ENCODE measurements around the gene DLAT.
"Not testable (repeated sequence)": the region's sequence is repeated elsewhere in the genome, so short reads cannot be mapped to it uniquely, and the experiment has no call there.

DLAT gene

DNA sequence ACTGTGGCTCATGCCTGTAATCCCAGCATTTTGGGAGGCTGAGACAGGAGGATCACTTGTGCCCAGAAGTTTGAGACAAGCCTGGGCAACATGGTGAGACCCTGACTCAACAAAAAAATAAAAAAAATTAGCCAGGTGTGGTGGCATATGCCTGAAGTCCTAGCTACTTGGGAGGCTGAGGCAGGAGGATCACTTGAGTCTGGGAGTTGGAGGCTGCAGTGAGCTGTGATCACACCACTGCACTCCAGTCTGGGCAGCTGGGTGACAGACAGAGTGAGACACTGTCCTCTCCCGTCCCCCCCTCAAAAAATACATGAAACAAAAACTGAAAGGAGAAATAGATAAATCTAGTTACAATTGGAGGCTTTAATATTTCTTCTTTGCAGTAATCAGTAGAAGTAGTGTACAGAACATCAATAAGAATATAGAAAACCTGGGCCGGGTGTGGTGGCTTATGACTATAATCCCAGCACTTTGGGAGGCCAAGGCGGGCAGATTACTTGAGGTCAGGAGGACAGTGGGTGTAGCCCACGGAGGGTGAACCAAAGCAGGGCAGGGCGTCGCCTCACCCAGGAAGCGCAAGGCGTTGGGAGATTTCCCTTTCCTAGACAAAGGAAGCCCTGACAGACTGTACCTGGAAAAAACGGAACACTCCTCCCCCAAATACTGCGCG lies 19.6 kb upstream of the DLAT start:
- no peak for DNase-seq

DNA sequence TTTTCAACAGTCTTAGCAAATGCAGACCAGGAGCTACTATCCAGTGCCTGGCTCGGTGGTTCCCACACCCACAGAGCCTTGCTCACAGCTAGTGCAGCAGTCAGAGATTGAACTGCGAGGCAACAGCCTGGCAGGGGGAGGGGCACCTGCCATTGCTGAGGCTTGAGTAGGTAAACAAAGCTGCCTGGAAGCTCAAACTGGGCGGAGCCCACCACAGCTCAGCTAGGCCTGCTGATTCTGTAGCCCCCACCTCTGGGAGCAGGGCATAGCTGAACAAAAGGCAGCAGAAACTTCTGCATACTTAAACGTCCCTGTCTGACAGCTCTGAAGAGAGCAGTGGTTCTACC lies 19.1 kb upstream of the DLAT start:
- peak; percentile 26 for DNase-seq

DNA sequence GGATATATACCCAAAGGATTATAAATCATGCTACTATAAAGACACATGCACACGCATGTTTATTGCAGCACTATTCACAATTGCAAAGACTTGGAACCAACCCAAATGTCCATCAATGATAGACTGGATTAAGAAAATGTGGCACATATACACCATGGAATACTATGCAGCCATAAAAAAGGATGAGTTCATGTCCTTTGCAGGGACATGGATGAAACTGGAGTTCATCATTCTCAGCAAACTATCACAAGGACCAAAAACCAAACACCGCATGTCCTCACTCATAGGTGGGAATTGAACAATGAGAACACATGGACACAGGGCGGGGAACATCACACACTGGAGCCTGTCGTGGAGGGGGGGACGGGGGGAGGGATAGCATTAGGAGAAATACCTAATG lies 13.8 kb upstream of the DLAT start:
- DNase-seq = not testable (repeated sequence)

DNA sequence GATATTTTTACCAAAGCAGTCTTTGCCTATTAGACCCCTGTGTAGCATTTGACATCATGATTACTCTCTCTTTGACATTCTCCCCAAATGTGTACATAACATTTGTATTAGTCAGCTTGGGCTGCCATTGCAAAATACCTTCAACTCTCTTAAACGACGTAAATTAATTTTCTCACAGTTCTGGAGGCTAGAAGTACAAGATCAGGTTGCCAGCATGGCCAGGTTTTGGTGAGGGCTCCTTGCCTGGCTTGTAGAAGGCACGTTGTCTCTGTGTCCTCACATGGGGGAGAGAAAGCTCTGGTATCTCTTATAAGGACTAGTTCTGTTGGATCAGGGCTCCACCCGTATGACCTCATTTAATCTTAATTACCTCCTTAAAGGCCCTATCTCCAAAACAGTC lies 12.3 kb upstream of the DLAT start:
- DNase-seq = no peak

DNA sequence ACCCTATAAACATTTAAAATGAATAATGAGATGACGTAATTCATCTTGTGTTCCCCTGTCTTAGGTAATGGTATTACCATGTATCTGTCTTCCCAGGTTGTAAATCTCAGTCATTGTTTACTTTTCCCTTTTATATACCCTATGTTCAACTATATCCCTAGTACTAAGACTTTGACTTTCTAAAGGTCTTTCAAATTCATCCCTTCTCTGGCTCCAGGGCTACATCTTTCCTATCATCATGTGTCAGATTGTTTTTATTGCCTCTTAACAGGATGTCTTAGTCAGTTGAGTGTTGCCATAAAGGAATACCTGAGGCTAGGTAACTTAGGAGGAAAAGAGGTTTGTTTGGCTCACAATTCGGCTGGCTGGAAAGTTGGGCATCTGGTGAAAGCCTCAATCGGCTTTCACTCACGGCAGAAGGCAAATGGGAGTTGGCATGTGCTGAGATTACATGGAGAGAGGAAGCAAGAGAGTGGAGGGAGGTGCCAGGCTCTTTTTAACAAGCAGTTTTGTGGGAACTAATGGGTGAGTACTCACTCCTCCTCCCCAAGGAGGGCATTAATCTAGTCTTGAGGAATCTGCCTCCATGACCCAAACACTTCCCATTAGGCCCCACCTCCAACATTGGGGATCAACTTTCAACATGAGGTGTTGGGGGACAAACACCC lies 11.6 kb upstream of the DLAT start:
- no peak for DNase-seq

DNA sequence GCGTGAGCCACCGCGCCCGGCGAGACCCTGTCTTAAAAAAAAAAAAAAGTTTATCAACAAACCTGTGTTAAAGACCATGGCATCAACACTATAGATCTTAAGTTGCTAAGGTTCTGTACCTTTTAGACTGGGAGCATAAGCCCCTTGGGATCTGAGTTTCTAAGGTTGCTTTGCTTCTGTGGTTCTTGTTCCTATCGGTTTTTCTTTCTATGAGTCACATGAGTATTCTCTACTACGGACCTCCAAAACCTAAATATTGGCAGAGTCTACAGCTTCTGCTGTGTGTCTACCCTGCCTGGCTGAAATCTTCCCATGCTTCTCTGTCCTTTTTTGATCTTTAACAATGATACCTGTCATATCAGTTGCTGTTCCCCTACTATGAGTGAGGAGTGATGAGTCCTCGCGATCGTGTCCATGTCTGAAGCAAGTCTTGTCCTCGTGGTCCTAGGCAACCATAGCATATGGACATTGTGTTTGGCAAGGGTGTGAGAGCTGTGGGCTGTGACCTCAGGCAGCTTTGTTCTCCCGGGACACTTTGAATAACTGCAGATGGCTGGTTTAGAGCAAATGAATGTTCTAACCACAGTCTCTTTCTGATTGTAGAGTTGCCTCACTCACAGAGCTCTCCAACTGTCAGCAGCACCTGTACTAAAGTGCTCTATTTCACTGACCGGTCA lies 9.0 kb upstream of the DLAT start:
- DNase-seq = no peak

DNA sequence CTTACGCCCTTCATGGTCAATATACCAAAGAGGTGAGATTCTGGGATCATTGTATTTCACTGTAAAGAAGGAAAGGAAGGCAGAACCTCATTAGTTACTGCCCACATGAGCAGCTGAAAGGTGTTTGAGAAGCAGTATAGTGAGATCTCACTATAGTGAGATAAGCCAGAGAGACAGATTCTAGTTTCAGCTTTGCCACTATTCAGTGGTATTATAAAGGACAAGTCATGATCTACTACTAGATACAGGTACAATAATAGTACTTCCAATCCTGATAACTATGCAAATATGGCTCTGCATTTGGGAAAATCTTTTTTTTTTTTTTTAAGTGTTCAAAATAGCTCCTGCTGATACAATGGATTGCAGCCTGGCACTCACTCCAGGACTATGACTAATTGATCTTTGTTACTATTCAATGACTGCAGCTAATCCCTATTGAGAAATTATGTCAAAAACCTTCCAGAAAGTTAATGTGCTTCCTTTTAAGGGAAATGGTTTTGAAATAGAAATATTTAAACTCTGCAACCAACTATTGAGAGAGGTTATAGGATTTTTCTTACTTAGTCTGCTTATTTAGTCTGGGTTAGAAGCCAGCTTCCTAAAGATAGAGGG lies 8.3 kb upstream of the DLAT start:
- DNase-seq = no peak

DNA sequence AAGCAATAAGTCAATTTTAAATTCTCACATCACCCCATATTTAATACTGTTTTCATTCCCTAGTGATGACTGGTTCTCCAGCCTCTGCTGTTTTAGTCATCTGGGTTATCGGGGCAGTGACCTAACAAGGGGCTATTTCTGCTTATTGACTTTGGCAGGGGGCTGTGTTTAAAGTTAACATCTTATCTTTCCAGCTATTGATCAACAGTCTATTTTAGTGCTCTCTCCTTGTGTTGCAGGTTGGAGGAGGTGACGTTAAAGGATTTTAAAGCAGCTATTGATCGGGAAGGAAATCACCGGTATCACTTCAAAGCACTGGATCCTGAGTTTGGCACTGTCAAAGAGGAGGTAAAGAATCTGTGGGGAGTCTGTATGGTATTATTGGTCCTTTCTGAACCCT lies 7.7 kb upstream of the DLAT start:
- DNase-seq = no peak

DNA sequence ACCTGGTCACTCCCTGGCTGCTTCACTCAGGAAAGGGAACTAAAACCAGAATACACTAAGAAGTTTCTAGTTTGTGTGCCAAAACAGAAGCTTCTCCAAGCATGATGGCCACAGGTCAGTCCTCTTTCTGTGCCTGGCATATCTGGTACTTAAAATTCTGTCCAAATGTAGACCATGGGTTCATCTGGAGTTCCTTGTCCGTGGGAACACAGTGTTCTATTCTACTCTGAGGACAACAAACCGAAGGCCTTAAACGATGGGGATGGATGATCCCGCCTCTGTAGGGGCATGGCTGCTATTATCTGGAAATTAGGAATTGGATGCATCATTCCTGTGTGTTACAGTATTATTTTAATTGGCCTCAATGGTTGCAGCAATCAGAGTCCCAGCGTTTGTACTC lies 6.1 kb upstream of the DLAT start:
- DNase-seq = no peak

DNA sequence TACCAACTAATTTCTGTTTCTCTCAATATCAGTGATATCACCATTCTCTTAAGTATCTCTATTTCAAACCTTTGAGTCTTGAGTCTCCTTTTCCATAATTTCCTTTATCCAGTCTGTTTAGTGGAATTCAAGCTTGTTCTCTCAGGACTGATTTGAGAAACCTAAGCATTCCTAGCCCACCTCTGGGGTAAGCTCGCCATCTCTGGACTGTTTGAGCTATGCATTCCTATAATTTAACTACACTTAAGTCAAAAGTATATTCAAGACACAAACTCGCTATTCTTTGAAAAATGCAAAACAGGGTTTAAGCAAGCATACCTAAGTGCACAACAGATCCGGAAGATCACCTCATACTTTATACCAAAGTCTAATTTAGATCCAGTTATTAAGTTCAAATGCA lies 2.1 kb upstream of the DLAT start:
- peak; percentile 63 for DNase-seq

DNA sequence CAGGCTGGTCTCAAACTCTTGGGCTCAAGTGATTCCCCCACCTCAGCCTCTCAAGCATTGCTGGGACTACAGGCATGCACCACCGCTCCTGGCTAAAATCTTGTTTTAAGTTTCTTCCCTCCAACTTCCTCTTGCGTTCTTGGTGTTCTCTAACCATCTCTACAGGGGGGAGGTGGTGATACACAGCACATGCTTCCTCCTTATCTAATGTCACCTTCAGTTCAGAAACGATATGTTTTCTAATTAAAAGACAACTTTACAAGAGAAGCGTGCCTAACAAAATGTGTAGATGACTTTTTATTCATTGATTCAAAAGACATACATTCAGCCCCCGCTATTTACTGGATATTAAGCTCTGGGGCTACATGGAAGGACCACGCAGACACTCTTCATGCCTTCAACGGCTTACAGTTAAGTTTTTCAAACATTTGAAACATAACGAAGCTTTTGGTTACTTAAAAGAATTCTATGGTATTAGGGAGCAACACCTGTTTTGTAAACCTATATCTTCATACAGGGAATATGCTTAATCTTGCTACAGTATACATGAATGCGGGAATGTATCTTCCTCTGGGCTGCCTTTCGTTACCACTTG lies 933 bp upstream of the DLAT start:
- peak; percentile 92 for DNase-seq

DNA sequence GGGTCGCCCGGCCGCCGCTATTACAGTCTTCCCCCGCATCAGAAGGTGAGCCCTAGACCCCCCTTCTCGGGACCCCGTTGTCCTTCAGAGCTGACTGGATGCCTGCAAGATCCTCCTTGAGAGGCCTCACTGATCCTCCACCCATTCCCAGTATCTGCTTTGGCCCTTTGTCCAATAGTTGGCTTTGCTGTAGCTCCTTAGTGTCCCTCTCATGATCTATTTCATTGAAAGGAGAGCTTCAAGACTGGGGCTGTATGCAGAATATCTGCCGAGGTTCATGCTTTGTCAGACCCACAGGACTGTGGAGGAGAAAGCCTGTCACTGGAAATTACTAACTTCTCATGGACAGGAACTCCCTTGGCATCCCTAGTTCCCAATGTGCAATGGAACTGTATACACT lies 499 bp downstream of the DLAT start:
- DNase-seq = peak; percentile 68

DNA sequence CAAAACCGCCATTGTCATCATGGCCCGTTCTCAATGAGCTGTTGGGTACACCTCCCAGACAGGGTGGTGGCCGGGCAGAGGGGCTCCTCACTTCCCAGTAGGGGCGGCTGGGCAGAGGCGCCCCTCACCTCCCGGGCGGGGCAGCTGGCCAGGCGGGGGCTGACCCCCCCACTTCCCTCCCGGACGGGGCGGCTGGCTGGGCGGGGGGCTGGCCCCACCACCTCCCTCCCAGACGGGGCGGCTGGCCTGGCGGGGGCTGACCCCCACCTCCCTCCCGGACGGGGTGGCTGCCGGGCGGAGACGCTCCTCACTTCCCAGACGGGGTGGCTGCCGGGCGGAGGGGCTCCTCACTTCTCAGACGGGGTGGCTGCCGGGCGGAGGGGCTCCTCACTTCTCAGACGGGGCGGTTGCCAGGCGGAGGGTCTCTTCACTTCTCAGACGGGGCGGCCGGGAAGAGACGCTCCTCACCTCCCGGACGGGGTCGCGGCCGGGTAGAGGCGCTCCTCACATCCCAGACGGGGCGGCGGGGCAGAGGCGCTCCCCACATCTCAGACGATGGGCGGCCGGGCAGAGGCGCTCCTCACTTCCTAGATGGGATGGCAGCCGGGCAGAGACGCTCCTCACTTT lies 1.7 kb downstream of the DLAT start:
- not testable (repeated sequence) for DNase-seq

DNA sequence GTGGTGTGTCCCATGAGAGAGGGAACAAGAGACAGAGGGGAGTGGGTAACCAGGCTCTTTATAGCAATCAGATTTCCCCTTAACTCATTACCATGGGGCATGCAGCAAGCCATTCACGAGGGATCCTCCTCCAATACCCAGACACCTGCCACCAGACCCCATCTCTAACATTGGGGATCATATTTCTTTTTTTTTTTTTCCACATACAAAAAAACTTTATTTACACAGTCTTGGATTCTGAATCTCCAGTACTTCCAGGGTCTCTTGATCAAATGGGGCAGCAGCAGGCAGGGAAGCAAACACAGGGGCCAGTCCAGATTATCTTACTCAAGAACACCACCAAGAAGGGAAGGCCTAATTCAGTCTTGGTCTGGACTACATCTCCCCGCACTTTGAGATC lies 4.3 kb downstream of the DLAT start:
- no peak for DNase-seq

DNA sequence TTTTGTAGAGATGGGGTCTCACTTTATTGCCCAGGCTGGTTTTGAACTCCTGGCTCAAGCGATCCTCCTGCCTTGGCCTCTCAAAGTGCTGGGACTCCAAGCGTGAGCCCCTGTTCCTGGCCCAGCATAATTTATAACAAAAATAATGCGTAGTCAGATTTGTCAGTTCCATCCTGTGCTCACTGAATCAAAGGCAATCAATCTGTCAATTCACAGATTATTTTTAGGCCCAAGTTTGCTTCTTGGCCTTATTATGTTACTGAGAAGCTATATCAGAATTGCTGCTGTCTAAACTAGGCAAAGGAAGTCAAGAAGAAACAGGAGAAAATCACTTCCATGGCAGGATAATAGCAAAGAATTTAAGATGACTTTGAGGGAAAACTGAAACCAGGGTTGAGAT lies 8.7 kb downstream of the DLAT start:
- DNase-seq = no peak

DNA sequence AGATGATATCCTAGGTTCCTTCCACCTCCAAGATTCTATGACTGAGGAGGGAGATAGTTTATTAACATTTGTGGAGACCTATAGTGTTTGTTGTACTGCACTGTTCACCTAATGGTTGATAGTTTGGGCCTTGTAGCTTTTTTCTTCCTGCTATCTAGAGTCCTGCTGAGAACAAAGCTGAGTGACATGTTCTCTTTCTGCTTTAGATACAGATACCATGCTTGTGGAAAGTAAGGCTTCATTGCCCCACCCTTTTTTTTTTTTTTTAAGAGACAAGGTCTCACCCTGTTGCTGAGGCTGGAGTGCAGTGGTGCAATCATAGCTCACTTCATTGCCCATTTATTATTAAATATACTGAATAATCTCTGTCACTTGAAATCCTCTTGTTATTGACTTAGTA lies 12.3 kb downstream of the DLAT start:
- no peak for DNase-seq

DNA sequence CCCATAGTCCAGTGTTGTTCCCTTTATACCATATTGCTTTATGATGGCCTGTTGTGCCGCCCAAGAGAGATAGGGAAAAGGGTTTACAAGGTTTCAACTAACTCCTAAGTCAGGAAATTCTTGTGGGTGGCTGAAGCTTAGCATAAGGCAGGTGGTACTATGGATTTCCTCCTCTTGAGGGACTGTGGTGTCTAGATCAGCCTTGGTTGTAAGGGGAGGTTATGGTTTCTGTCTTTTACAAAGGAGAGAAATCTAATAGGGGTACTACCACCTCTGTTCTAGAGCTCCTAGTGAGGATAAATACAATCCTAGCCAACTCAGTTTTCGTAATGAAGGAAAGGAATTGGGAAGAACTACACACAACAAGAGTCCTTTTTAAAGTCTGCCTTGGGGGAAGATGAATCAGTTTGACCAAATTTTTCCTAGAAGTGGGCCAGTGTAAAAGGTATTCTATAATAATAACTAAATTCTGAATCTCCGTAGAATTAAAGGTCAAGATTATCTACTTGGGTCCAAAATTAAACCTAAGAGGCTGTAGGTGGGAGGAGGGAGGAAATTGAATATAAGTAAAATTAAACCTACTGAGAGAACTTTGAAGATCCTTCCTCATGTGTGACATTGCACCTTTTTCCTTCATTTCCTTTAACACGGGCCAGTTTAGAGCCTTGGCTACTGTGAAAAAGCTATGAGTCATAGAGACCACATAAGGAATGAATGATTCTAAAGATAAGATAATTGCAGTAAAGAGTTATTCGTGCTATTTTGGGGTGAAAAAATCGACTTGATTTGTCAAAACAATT lies 17.2 kb downstream of the DLAT start:
- peak; percentile 83 for DNase-seq

DNA sequence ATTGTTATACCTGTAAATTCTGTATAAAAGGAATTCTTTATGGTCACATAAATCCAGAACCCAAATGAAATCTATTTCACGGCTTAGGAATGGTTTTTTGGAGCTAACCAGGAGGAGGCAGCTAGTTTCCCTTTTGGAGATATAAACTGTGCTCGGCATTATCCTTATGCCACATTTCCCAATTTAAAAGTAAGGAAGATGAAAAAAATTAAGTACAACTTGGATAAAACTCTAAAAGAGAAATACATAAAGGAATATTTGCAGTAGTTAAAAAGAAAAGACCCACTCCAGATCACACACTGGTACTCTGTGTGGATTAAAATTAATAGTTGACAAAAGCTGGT lies 17.7 kb downstream of the DLAT start:
- no peak for DNase-seq

DNA sequence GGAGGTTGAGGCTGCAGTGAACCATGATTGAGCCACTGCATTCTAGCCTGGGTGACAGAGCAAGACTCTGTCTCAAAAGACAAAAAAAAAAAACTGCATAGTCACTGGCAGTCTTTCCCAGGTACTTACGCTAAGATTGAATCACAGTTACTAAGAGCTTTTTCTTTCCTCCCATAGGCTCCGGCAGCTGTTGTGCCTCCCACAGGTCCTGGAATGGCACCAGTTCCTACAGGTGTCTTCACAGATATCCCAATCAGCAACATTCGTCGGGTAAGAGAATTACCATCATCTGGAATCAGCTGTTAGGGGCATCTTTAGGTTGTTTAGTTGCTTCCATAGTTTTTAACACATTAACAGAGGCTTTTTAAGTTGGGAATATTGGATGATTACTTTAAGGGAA lies 19.8 kb downstream of the DLAT start:
- no peak for DNase-seq

DNA sequence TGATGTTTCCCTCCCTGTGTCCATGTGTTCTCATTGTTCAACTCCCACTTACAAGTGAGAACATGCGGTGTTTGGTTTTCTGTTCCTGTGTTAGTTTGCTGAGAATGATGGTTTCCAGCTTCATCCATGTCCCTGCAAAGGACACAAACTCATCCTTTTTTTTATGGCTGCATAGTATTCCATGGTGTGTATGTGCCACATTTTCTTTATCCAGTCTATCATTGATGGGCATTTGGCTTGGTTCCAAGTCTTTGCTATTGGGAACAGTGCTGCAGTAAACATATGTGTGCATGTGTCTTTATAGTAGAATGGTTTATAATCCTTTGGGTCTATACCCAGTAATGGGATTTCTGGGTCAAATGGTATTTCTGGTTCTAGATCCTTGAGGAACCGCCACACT lies 21.4 kb downstream of the DLAT start:
- DNase-seq = not testable (repeated sequence)

DNA sequence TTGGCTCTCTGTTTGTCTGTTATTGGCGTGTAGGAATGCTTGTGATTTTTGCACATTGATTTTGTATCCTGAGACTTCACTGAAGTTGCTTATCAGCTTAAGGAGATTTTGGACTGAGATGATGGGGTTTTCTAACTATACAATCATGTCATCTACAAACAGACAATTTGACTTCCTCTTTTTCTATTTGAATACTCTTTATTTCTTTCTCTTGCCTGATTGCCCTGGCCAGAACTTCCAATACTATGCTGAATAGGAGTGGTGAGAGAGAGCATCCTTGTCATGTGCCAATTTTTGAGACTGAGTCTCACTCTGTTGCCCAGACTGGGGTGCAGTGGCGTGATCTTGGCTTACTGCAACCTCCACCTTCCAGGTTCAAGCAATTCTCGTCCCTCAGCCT lies 23.0 kb downstream of the DLAT start:
- peak; percentile 47 for DNase-seq

DNA sequence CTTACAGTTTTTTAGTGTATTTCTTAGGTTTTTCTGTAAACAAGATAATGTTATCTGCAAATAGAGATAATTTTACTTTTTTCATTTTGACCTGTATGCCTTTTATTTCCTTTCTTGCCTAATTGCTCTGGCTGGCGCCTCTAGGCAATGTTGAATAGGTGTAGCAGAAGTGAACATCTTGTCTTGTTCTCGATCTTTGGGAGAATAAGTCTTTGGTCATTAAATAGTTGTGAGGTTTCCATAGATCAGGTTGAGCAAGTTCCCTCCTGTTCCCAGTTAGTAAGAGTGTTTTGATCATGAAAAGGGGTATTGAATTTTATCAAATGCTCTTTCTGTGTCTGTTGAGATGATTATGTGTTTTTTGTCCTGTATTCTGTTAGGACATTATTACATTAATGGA lies 24.6 kb downstream of the DLAT start:
- DNase-seq = no peak

DNA sequence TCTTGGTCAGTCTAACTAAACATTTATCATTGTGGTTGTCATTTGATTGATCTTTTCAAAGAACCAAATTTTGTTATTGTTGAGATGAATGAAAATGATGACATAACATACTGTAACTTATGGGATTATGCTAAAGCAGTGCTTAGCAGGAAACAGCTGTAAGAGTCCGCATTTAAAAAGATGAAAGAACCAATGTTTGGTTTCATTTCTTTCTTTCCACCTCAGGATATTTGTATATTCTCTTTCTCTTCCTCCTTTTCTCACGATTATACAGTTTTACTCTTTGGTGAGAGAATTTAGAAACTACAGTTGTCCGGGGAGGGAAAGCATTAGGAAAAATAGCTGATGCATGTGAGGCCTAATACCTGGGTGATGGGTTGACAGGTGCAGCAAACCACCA lies 25.5 kb downstream of the DLAT start:
- no peak for DNase-seq
